Measurements from ENCODE around the gene PIEZO2. TPM values are rescaled to one million over a fixed set of nuclear protein-coding genes. Genes with fewer than 3 reads are reported as not detected.
"Not testable (repeated sequence)": the region's sequence is repeated elsewhere in the genome, so short reads cannot be mapped to it uniquely, and the experiment has no call there.

The PIEZO2 gene
- total RNA-seq, 1 donor from 2014 or later = 0.30 TPM

GRCh38 chr18:10685484-10685883, 463.9 kb downstream of the PIEZO2 start:
- DNase-seq (ENCODE audit: low read depth) = no peak

GRCh38 chr18:10682368-10682714, 467.0 kb downstream of the PIEZO2 start:
- DNase-seq (ENCODE audit: low read depth) = no peak

GRCh38 chr18:10681581-10682367, 467.6 kb downstream of the PIEZO2 start:
- peak; percentile 16 for DNase-seq (ENCODE audit: low read depth)

GRCh38 chr18:10680271-10680596, 469.1 kb downstream of the PIEZO2 start:
- DNase-seq (ENCODE audit: low read depth) = no peak

- no peak for DNase-seq (ENCODE audit: low read depth)
These were observed 469.7 kb downstream of the PIEZO2 start for GRCh38 chr18:10679557-10680270.

- no peak for DNase-seq (ENCODE audit: low read depth)
These were observed 477.9 kb downstream of the PIEZO2 start for GRCh38 chr18:10671441-10671840.

- DNase-seq (ENCODE audit: low read depth) = no peak
These were observed 478.5 kb downstream of the PIEZO2 start for GRCh38 chr18:10670856-10671255.

GRCh38 chr18:10669441-10670100, 479.8 kb downstream of the PIEZO2 start:
- DNase-seq (ENCODE audit: low read depth) = no peak

GRCh38 chr18:10663750-10664149, 485.6 kb downstream of the PIEZO2 start:
- DNase-seq (ENCODE audit: low read depth) = no peak

GRCh38 chr18:10661317-10661716, 488.1 kb downstream of the PIEZO2 start:
- peak; percentile 95 for DNase-seq (ENCODE audit: low read depth)

- peak; percentile 91 for DNase-seq (ENCODE audit: low read depth)
These were observed 489.0 kb downstream of the PIEZO2 start for GRCh38 chr18:10660179-10660884.

GRCh38 chr18:10659594-10659993, 489.8 kb downstream of the PIEZO2 start:
- no peak for DNase-seq (ENCODE audit: low read depth)

GRCh38 chr18:10659000-10659399, 490.4 kb downstream of the PIEZO2 start:
- DNase-seq (ENCODE audit: low read depth) = peak; percentile 74

GRCh38 chr18:10644003-10644402, 505.4 kb downstream of the PIEZO2 start:
- DNase-seq (ENCODE audit: low read depth) = not testable (repeated sequence)

- DNase-seq (ENCODE audit: low read depth) = not testable (repeated sequence)
These were observed 506.3 kb downstream of the PIEZO2 start for GRCh38 chr18:10642915-10643524.

- not testable (repeated sequence) for DNase-seq (ENCODE audit: low read depth)
These were observed 510.9 kb downstream of the PIEZO2 start for GRCh38 chr18:10638539-10638885.

- not testable (repeated sequence) for DNase-seq (ENCODE audit: low read depth)
These were observed 511.4 kb downstream of the PIEZO2 start for GRCh38 chr18:10637858-10638538.

GRCh38 chr18:10629076-10629475, 520.3 kb downstream of the PIEZO2 start:
- peak; percentile 6 for DNase-seq (ENCODE audit: low read depth)

GRCh38 chr18:10626606-10627213, 522.7 kb downstream of the PIEZO2 start:
- DNase-seq (ENCODE audit: low read depth) = not testable (repeated sequence)

- not testable (repeated sequence) for DNase-seq (ENCODE audit: low read depth)
These were observed 525.8 kb downstream of the PIEZO2 start for GRCh38 chr18:10623606-10624005.

GRCh38 chr18:10622982-10623381, 526.4 kb downstream of the PIEZO2 start:
- not testable (repeated sequence) for DNase-seq (ENCODE audit: low read depth)

Measured in renal cortical epithelial cell (primary cell).